VCaP (cell line): ENCODE results near the gene CEACAM19.
A peak's percentile ranks its signal among the peaks of the same experiment; 100 is the strongest.

Experiments used
- H3K27ac ChIP-seq: fragments of 450-650 bp; 2 replicates; pipeline ENCODE4 v1.5.1; 2017
- CTCF ChIP-seq: fragments of 450-650 bp; conservative IDR thresholded peaks from 2 replicates; pipeline ENCODE4 v1.5.1; 2017; ENCODE audit warnings: mild to moderate bottlenecking, moderate library complexity

The CEACAM19 gene

GRCh38 chr19:44701228-44701627 lies 29.9 kb downstream of the CEACAM19 start:
- TF ChIP-seq CTCF: no peak

GRCh38 chr19:44702551-44703176 lies 31.4 kb downstream of the CEACAM19 start:
- no peak for TF ChIP-seq CTCF
- peak overlapping the region; percentile 97; the same call in 1 of the 2 replicates for H3K27ac ChIP-seq

More at GRCh38 chr19:44701228-44701627, 29.9 kb downstream of the CEACAM19 start:
- peak overlapping the region; percentile 97; the same call in 1 of the 2 replicates for H3K27ac ChIP-seq

- H3K27ac ChIP-seq: no peak overlapping the region; the same call in 1 of the 2 replicates
- TF ChIP-seq CTCF: no peak
Measured at GRCh38 chr19:44703336-44704078, 32.2 kb downstream of the CEACAM19 start.

GRCh38 chr19:44704982-44705381 lies 33.7 kb downstream of the CEACAM19 start:
- no peak for TF ChIP-seq CTCF
- H3K27ac ChIP-seq: no peak overlapping the region

- no peak for TF ChIP-seq CTCF
- H3K27ac ChIP-seq: no peak overlapping the region
Measured at GRCh38 chr19:44705502-44706010, 34.3 kb downstream of the CEACAM19 start.

- no peak overlapping the region for H3K27ac ChIP-seq
Measured at GRCh38 chr19:44706506-44707236, 35.4 kb downstream of the CEACAM19 start.

More at GRCh38 chr19:44706506-44707236, 35.4 kb downstream of the CEACAM19 start:
- no peak for TF ChIP-seq CTCF
